ENCODE data around the gene TBC1D24.
A peak's percentile ranks its signal among the peaks of the same experiment; 100 is the strongest.

TBC1D24 gene

GRCh38 chr16:2450535-2450934, 24.4 kb upstream of the TBC1D24 start:
- no peak for DNase-seq (ENCODE audit: low spot score)

DNA sequence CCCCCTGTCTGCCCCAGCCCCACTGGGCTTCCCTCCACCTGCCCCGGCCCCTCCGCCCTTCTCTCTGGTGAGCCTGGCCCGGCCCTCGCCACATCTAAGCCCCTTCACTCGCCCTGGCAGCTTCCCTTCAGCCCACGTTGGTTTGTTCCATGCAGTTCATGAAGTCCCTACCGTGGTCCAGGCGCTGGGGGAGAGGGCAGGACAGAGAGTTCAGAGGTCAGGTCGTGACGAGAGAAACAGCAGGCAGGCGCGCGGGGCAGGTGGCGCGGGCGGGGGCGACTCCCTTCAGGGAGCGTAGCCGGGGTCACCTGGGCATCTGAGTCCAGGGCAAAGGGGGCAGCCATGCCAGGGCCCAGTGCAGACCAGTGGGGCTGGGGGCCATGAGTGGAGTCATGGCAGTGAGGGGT, 23.9 kb upstream of the TBC1D24 start:
- no peak for DNase-seq (ENCODE audit: low spot score)

DNA sequence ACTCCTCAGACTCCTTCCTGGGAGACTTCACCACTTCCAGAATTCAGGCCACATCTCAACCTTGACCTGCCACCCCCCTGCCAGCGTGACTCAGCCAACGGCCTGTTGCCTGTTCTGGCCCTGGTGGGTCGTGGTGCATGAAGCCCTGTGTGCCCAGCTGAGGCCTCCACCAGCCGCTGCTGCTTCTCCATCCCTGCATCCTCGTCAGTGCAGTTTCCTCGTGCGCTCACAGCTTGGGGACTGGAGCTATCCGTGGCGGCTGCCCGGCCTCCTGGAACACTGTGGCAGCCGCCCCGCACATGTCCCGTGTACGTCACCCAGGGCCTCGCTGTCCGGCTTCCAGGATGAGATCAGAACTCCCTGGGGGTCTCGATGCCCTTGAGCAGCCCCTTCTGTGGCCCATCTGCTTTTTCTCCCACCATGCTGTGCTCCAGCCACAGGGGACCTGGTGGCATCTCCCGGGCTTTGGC, 23.0 kb upstream of the TBC1D24 start:
- no peak for DNase-seq (ENCODE audit: low spot score)

DNA sequence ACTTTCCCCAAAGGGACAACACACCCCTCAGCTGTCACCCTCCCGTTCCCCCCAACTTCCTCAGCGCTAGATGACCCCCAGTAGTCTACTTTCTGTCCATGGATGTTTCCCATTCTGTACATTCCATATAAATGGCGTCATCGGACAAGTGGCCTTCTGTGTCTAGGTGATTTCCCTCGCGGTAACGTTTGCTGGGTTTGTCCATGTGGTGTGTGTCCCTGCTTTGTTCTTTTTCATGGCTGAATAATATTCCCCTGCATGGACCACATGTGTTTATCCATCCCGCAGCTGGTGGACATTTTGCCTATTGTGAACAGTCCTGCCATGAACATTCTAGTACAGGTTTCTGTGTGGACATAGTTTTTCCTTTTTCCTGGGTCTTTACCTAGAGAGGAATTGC, 22.3 kb upstream of the TBC1D24 start:
- DNase-seq (ENCODE audit: low spot score), result no peak

DNA sequence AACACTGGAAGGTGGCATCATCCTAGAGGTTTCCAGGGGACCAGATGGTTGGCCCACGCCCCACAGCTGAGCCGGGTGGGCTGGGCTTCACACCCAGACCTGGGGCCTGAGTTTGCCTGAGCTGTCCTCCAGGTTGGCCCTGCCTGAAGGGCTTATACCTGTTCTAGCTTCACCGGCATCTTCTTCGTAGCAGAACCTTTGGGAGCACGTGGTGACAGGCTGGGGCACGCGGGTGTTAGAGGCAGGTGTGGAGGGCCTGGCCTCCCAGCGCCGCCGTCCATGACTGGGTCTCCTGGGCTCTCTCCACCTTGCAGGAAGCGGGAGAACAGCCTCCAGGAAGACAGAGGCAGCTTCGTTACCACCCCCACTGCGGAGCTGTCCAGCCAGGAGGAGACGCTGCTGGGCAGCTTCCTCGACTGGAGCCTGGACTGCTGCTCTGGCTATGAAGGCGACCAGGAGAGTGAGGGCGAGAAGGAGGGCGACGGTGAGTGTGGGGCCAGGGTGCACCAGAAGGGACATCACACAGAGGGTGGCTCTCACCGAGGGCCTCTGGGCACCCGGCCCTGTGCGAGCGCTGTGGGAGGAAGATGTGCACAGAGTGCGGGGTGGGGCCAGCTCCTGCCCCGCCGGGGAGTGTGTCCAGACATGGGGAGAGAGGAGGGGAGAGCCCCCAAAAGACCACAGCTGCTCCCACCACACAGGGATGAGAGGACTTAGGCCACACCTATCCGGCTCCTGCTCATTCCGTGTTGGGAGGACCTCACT, 19.7 kb upstream of the TBC1D24 start:
- no peak for DNase-seq (ENCODE audit: low spot score)

DNA sequence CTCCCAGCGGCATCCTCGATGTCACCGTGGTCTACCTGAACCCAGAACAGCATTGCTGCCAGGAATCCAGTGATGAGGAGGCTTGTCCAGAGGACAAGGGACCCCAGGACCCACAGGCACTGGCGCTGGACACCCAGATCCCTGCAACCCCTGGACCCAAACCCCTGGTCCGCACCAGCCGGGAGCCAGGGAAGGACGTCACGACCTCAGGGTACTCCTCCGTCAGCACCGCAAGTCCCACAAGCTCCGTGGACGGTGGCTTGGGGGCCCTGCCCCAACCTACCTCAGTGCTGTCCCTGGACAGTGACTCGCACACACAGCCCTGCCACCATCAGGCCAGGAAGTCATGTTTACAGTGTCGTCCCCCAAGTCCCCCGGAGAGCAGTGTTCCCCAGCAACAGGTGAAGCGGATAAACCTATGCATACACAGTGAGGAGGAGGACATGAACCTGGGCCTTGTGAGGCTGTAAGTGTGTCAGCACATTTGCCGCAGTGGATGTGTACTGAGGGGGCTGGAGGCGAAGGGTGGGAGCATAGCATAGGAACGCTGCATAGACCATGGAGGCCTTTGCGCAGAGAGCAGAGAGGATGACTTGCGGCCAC, 18.3 kb upstream of the TBC1D24 start:
- DNase-seq (ENCODE audit: low spot score), result no peak

GRCh38 chr16:2457267-2457666, 17.7 kb upstream of the TBC1D24 start:
- DNase-seq (ENCODE audit: low spot score), result no peak

GRCh38 chr16:2457946-2458345, 17.0 kb upstream of the TBC1D24 start:
- no peak for DNase-seq (ENCODE audit: low spot score)

DNA sequence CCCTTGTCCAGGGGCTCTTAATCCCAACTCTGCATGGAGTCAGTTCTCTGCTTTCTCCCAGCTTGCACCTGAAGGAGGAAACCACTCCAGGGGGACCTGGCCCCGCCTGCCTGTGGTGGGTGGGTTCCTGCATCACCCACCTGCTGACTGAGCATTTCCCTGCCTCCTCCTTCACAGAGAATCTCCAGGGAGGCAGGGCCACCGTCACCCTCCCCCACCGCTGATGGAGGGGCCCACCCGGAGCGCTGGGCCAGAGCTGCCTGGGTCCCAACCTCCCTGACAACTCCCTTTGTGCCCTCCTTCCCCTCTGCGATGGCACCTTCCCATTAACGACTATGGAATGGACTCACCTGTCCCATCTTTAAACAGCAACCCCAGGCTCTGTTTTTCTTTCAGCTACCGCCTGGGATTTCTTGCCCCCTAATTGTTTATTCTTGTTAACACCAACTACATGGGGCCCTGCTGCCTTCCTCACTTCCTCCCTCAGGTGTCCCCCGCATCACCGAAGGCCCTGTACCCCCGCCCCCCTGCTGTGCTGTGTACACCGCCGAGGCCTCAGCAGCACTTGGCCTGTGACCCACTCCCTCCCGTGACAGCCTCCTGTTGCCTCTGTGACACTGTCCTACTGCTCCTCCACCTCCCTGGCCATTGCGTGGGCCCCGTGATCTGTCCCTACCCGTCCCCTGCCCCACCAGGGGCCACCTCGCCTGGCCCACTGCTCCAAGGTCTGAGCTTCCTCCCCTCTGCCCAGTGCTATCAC, 15.9 kb upstream of the TBC1D24 start:
- no peak for DNase-seq (ENCODE audit: low spot score)

DNA sequence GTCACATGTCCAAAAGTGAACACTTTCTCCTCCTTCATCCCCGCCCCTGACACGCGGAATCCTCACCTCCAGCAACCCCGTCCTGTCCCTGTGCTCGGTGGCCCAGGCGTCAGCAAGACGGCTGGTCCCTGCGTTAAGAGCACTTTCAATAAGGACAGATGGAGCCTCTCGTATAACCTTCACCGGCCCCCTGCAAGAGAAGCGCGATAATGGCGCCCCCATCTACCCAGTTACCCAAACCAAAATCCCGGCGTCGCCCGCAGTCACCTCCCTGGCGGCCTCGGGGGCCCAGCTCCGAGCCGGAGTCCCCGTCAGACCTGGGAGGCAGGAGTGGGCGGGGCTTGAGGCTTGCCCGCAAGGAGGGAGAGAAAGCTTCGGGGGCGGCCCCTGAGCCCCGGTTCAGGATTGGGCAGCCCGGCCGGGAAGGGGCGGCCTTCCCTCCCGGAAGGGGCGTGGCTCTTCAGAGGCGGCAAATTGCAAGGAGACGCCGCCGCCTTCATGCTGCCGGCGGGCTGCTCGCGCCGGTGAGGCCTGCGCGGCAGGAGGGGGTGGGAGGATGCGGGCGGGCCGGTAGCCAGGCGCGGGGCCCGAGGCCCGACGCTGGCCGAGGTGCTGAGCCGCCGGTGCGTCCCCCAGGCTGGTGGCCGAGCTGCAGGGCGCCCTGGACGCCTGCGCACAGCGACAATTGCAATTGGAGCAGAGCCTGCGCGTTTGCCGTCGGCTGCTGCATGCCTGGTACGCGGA, 15.1 kb upstream of the TBC1D24 start, which contains the start of gene TEDC2:
TSS of gene TEDC2 (plus strand) at position 463 of the 744 bp plus-strand sequence. CDS start at position 499, 36 bp downstream.
- peak; percentile 98 for DNase-seq (ENCODE audit: low spot score)

DNA sequence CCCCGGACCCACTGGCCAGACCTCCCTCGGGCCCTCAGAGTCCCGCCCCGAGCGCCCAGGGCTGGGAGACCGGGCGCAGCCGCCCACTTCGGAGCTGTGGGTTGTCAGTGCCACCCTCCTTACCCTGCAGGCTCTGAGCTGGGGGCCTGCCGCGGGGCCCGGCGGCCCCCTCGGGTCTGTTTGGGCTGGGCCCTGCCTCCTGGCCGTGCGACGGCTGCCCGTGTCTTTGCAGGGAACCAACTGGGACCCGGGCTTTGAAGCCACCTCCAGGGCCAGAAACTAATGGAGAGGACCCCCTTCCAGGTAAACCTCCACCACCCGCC, 14.6 kb upstream of the TBC1D24 start:
- DNase-seq (ENCODE audit: low spot score), result no peak

DNA sequence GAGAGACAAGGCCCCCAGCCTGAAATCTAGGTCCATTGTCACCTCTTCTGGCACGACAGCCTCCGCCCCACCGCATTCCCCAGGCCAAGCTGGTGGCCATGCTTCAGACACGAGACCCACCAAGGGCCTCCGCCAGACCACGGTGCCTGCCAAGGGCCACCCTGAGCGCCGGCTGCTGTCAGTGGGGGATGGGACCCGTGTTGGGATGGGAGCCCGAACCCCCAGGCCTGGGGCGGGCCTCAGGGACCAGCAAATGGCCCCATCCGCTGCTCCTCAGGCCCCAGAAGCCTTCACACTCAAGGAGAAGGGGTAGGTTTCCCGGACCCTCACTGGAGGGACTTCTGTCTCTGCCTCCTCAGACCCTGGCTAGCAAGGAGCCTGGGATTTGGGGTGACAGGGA, 14.0 kb upstream of the TBC1D24 start:
- DNase-seq (ENCODE audit: low spot score), result no peak

GRCh38 chr16:2462031-2462866, 12.7 kb upstream of the TBC1D24 start:
- no peak for DNase-seq (ENCODE audit: low spot score)

DNA sequence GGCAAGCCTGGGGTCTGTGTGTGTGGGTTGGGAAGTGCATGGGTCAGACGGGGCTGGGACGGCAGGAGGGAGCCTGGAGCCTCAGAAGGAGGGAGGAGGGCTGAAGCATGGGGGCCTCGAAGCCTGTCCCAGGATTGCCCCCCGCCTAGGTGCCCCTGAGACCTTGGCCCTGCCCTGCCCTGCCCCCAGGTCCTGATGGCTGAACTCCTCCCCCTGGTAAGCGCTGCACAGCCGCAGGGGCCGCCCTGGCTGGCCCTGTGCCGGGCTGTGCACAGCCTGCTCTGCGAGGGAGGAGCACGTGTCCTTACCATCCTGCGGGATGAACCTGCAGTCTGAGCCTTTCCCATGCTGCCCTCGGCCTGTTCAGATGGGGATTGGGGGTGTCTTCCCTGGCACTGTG, 10.6 kb upstream of the TBC1D24 start:
- DNase-seq (ENCODE audit: low spot score), result no peak

DNA sequence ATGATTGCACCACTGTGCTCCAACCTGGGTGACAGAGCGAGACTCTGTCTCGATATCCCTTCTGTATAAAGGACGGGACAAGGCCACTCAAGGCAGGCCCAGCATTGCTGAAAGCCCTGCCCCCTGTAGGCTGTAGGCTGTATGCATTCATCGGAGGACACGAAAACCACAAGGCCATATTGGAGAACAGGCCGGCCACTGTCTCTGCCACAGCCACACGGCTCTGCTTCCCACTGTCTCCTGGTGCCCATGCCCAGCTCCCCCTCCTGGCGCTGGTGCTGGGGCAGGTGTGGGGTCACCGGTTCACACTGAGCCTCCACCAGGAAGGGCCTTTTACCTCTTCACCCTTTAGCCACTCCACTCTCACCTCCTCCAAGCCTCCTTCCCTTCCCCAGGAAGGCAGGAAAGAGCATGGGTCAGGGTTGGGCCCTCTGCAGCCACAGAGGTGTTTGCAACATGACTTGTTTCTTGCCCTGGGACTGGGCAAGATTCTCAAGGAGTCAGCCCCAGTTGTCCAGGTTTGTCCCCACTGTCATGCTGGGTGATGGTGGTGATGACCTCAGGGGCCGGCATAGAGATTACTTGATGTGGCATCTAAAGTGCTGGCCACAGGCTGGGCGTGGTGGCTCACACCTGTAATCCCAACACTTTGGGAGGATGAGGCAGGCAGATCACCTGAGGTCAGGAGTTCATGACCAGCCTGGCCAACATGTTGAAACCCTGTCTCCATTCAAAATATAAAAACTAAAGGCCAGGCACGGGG, 9.1 kb upstream of the TBC1D24 start:
- DNase-seq (ENCODE audit: low spot score), result peak; percentile 47

- DNase-seq (ENCODE audit: low spot score), result no peak
Measured at GRCh38 chr16:2466667-2467527, 8.0 kb upstream of the TBC1D24 start.

- DNase-seq (ENCODE audit: low spot score), result peak; percentile 47
Measured at GRCh38 chr16:2467528-2468232, 7.2 kb upstream of the TBC1D24 start.

- peak; percentile 68 for DNase-seq (ENCODE audit: low spot score)
Measured at GRCh38 chr16:2468233-2468724, 6.6 kb upstream of the TBC1D24 start.

Data from HuH-7.5 (cell line).